Psoas muscle (tissue), 8 donors: Measurements from ENCODE around the gene TBCD. TPM values are rescaled to one million over a fixed set of nuclear protein-coding genes. Genes with fewer than 3 reads are reported as not detected.

ENCODE experiments used
- ATAC-seq, 4 donors: fragments of 200-7000 bp; cut with Tn5 transposase; one replicate each; pipeline ENCODE4 v1.9.1; 2020; ENCODE audit warnings: moderate library complexity in 3 of 4, mild to moderate bottlenecking in 2 of 4
- DNase-seq, 2 donors: peaks; one replicate each; pipeline ENCODE4 v3.0.0-alpha.2; 2020
- H3K27ac ChIP-seq: fragments of 200-600 bp; one replicate; pipeline ENCODE4 v1.8.0; 2022
- H3K27me3 ChIP-seq, 3 donors: fragments of 200-600 bp in 1 of 3; one replicate each; pipeline versions ENCODE4 v1.6.1 to v1.8.0; 2013 to 2022; ENCODE audit warnings: low read length in 2 of 3, mild to moderate bottlenecking in 2 of 3, moderate library complexity in 1 of 3; ENCODE audit not compliant: insufficient read depth in 3 of 3
- H3K36me3 ChIP-seq, 2 donors: fragments of 200-600 bp in 1 of 2; one replicate each; pipeline versions ENCODE4 v1.6.1 to v1.8.0; 2013 to 2022; ENCODE audit warnings: low read depth in 1 of 2, mild to moderate bottlenecking in 1 of 2, moderate library complexity in 1 of 2; ENCODE audit not compliant: insufficient read depth in 1 of 2
- H3K4me1 ChIP-seq: fragments of 200-600 bp; one replicate; pipeline ENCODE4 v1.8.0; 2022
- H3K4me3 ChIP-seq: fragments of 200-600 bp; one replicate; pipeline ENCODE4 v1.8.0; 2022; ENCODE audit warnings: mild to moderate bottlenecking
- H3K9me3 ChIP-seq: fragments of 200-600 bp; one replicate; pipeline ENCODE4 v1.8.0; 2022
- CTCF ChIP-seq: fragments of 200-600 bp; IDR thresholded peaks from one replicate; pipeline ENCODE4 v1.8.0; 2022; ENCODE audit warnings: antibody characterized with exemption
- WGBS, 3 donors: extraction: QIAGEN DNeasy Blood & Tissue Kit; methylation state at CpG; one replicate each; pipeline versions ENCODE4 v1.1.6 to v1.1.7; 2013; 5-methylcytosine and 5-hydroxymethylcytosine counted together
- intact Hi-C, 2 donors: fragments of 100-400 bp; cut with DNase I; formaldehyde crosslinking; loops; one replicate each; pipeline versions ENCODE4 v1.11.0 to v1.14.2; 2022
- polyA plus RNA-seq, 3 donors: library from polyadenylated mRNA; stranded (reverse); fragments of 200-250 nt; gene quantifications; one replicate each; pipeline ENCODE4 v1.2.3, GENCODE V29; 2013
- total RNA-seq, 4 donors: library from RNA; stranded (reverse); fragmentation: NEBNext Ultra II Directional in 2 of 4; extraction: Animal tissue kit (Norgen Biotek cat#: 25700) in 2 of 4; gene quantifications; one replicate each; pipeline versions ENCODE4 v1.2.1 to v1.2.4, GENCODE V29; 2021 to 2023
- donor health status: healthy with polysubstance abuse.
- donor health status: DM: no; HTN: no; CAD: no; lungs with moderate emphysema.
- donor health status: Bipolar disorder and iron deficiency.
- donor health status: healthy.
- donor health status: DM: yes; HTN: yes; CAD: no.
- donor health status: DM: no; HTN: no; CAD: no.
- donor health status: DM: no; HTN: no; CAD: no.
- donor health status: DM: yes; HTN: yes; CAD: no.

The TBCD gene
- total and polyA plus RNA-seq, 7 donors, result 28.2 to 65.0 (median 36.5) TPM

- H3K27me3 ChIP-seq, result no peaks in the 10 kb centered on the region
- 74 to 88% (median 77%) methylated on average over 9 to 11 of the region's 11 CpGs for WGBS, 3 donors
- no peaks in the 10 kb centered on the region for H3K4me1 ChIP-seq
- no peaks in the 10 kb centered on the region for H3K9me3 ChIP-seq
- no peak for ATAC-seq
- peak overlapping the region; percentile 16 for H3K27ac ChIP-seq
- H3K4me3 ChIP-seq, result peak overlapping the region; percentile 15
- no peak for TF ChIP-seq CTCF
- intact Hi-C loops, result loop anchor here in 1 of 2 donors (5.0 kb wide), 2 partner anchors 37 to 63 kb away; no protein-coding TSS in a partner anchor
- H3K36me3 ChIP-seq, result no peaks in the 10 kb centered on the region
- DNase-seq, result no peak
Measured at GRCh38 chr17:82844796-82845162, 92.9 kb downstream of the TBCD start.

- H3K4me1 ChIP-seq, result no peaks in the 10 kb centered on the region
- no peaks in the 10 kb centered on the region for H3K9me3 ChIP-seq
- intact Hi-C loops, result loop anchor here in 1 of 2 donors (5.0 kb wide), 1 partner anchor 62 kb away; no protein-coding TSS in a partner anchor
- no peak for TF ChIP-seq CTCF
- H3K27ac ChIP-seq, result peak overlapping the region; percentile 16
- peak overlapping the region; percentile 51 for H3K4me3 ChIP-seq
- H3K36me3 ChIP-seq, result no peaks in the 10 kb centered on the region
- DNase-seq, result peak; percentile 55 to 74
- ATAC-seq, result peak; percentile 47 to 54 (median 48)
- no peaks in the 10 kb centered on the region for H3K27me3 ChIP-seq
- WGBS, 3 donors, result 66 to 74% (median 71%) methylated on average over 21 to 24 of the region's 24 CpGs
Measured at GRCh38 chr17:82845163-82845807, 93.4 kb downstream of the TBCD start.

- Histone ChIP-seq H3K27me3 (no peaks in the 10 kb centered on the region), H3K36me3 (no peaks in the 10 kb centered on the region), H3K9me3 (no peaks in the 10 kb centered on the region), H3K4me3 (peak overlapping the region; percentile 51), H3K4me1 (no peaks in the 10 kb centered on the region), H3K27ac (peak overlapping the region; percentile 9)
- no peak for TF ChIP-seq CTCF
- intact Hi-C loops, result loop anchor here in 1 of 2 donors (5.0 kb wide), 1 partner anchor 61 kb away; no protein-coding TSS in a partner anchor
- 59 to 66% (median 66%) methylated on average over 25 of the region's 25 CpGs for WGBS, 3 donors
- DNase-seq, result peak in 1 of 2 donors; percentile 65
- peak; percentile 43 to 74 (median 52) for ATAC-seq
Measured at GRCh38 chr17:82846061-82846691, 94.3 kb downstream of the TBCD start.

GRCh38 chr17:82848022-82848592 lies 96.2 kb downstream of the TBCD start:
- intact Hi-C loops, result loop anchor here in 1 of 2 donors (1.0 to 5.0 kb wide), 2 partner anchors 59 to 86 kb away; no protein-coding TSS in a partner anchor
- H3K4me1 ChIP-seq, result no peaks in the 10 kb centered on the region
- no peaks in the 10 kb centered on the region for H3K9me3 ChIP-seq
- no peaks in the 10 kb centered on the region for H3K27me3 ChIP-seq
- peak; percentile 58 to 65 (median 60) for ATAC-seq
- no peak for TF ChIP-seq CTCF
- 50 to 64% (median 61%) methylated on average over 21 to 23 of the region's 23 CpGs for WGBS, 3 donors
- DNase-seq, result peak; percentile 57 to 79
- H3K4me3 ChIP-seq, result peak overlapping the region; percentile 45
- no peaks in the 10 kb centered on the region for H3K36me3 ChIP-seq
- peak overlapping the region; percentile 31 for H3K27ac ChIP-seq
